Measurements from ENCODE around the gene COX11. TPM values are rescaled to one million over a fixed set of nuclear protein-coding genes. Genes with fewer than 3 reads are reported as not detected.

Gene COX11
- total and polyA plus RNA-seq, 2 of the 8 experiments (the other 6 are each of a cell fraction or from before 2014, with no cell fraction given): 43.0 to 54.1 TPM

- no peak overlapping the region for H3K27ac ChIP-seq (ENCODE audit: low read depth, low read length)
- H2AFZ ChIP-seq (ENCODE audit: low read length): no peak overlapping the region
- H3K14ac ChIP-seq (ENCODE audit: insufficient read length): no peak overlapping the region
- no peak overlapping the region for H2BK12ac ChIP-seq (ENCODE audit: low read depth, low read length)
- ChIA-PET POLR2A (ENCODE audit: partially characterized antibody) (no interaction called here), CTCF (ENCODE audit: partially characterized antibody) (interaction anchor here (0.6 to 6.7 kb wide), 2 partner anchors 8 to 742 kb away, joined by 3 to 107 read pairs; no protein-coding TSS in a partner anchor)
- H3K4ac ChIP-seq (replicated peaks; ENCODE audit: insufficient read length, low read depth, low read length): no peak overlapping the region
- no peak overlapping the region for H2BK20ac ChIP-seq (ENCODE audit: low read length)
- H2BK5ac ChIP-seq (ENCODE audit: low read depth, low read length): no peak overlapping the region
- no peaks in the 10 kb centered on the region for H3K79me2 ChIP-seq (ENCODE audit: control insufficient read depth in 1 of 2, insufficient read depth in 2 of 2, low read length in 2 of 2)
- peaks cover 0 to 7% (median 0%) of the 10 kb centered on the region in 4 experiments; a peak in 1 of 8 replicates for H3K36me3 ChIP-seq (ENCODE audit: control insufficient read depth in 2 of 4, insufficient read depth in 4 of 4, low read length in 3 of 4)
- H3K4me2 ChIP-seq (ENCODE audit: insufficient read depth in 1 of 2, low read depth in 2 of 2, low read length in 2 of 2): no peak overlapping the region
- H3K27me3 ChIP-seq (replicated peaks in 1 of 4; ENCODE audit: control insufficient read depth in 3 of 4, extremely low read depth in 1 of 4, insufficient read depth in 3 of 4, low read length in 3 of 4): no peaks in the 10 kb centered on the region
- no peaks in the 10 kb centered on the region for H3K79me1 ChIP-seq (ENCODE audit: low read depth, low read length)
- H3K23ac ChIP-seq (ENCODE audit: insufficient read length): no peak overlapping the region
- FAIRE-seq (no peak), DNase-seq (ENCODE audit: low read depth in 1 of 2, low spot score in 2 of 2) (no peak)
- no peaks in the 10 kb centered on the region for H3K23me2 ChIP-seq (ENCODE audit: low read depth, low read length)
- no peak overlapping the region for H4K5ac ChIP-seq (ENCODE audit: insufficient read length, low read depth, low read length)
- no peaks in the 10 kb centered on the region for H3K4me1 ChIP-seq (replicated peaks in 1 of 4; ENCODE audit: control insufficient read depth in 3 of 4, insufficient read depth in 4 of 4, low read length in 3 of 4)
- H4K20me1 ChIP-seq (replicated peaks in 1 of 2; ENCODE audit: control insufficient read depth in 1 of 2, insufficient read depth in 2 of 2, low read length in 2 of 2): no peaks in the 10 kb centered on the region
- no peak overlapping the region for H3K56ac ChIP-seq (replicated peaks; ENCODE audit: insufficient read length, low read depth, low read length)
- H2BK120ac ChIP-seq (replicated peaks; ENCODE audit: low read depth, low read length): no peak overlapping the region
- H2AK5ac ChIP-seq (ENCODE audit: low read depth, low read length): no peak overlapping the region
- H4K8ac ChIP-seq (ENCODE audit: extremely low read depth, insufficient read depth, low read length): no peak overlapping the region
- H3K9ac ChIP-seq (replicated peaks in 1 of 4; ENCODE audit: extremely low read depth in 1 of 4, low read depth in 3 of 4, low read length in 3 of 4): no peak overlapping the region
- H2BK15ac ChIP-seq (ENCODE audit: low read length): no peak overlapping the region
- no peak overlapping the region for H4K91ac ChIP-seq (replicated peaks; ENCODE audit: insufficient read length, low read length)
- no peak overlapping the region for H3K18ac ChIP-seq (ENCODE audit: extremely low read depth, low read length)
- no peaks in the 10 kb centered on the region for H3K9me3 ChIP-seq (ENCODE audit: insufficient read depth in 2 of 2, low read depth in 1 of 2, low read length in 1 of 2)
- no peak overlapping the region for H3K4me3 ChIP-seq (ENCODE audit: extremely low read depth in 1 of 4, insufficient read depth in 2 of 4, low read depth in 3 of 4, low read length in 4 of 4)
- TF ChIP-seq RFX5 (IDR thresholded peaks at IDR 0.05; ENCODE audit: borderline replicate concordance, low read depth, low read length) (no peak), CEBPB (IDR thresholded peaks at IDR 0.05; ENCODE audit: low read depth, low read length) (no peak), MAX (IDR thresholded peaks at IDR 0.05) (no peak), POU5F1 (IDR thresholded peaks at IDR 0.05; ENCODE audit: low read depth, low read length) (no peak), NANOG (IDR thresholded peaks at IDR 0.05; ENCODE audit: insufficient read depth, low read depth, low read length, poor library complexity, severe bottlenecking) (no peak), TBP (IDR thresholded peaks at IDR 0.05; ENCODE audit: low read depth, low read length) (no peak), EZH2 (IDR thresholded peaks at IDR 0.05; ENCODE audit: low read depth, low read length, severe bottlenecking) (no peak), SUZ12 (IDR thresholded peaks at IDR 0.05; ENCODE audit: low read length) (no peak), NRF1 (IDR thresholded peaks at IDR 0.05; ENCODE audit: low read depth, low read length) (no peak), HDAC2 (IDR thresholded peaks at IDR 0.05; ENCODE audit: borderline replicate concordance in 1 of 2, low read depth in 2 of 2, low read length in 2 of 2) (no peak), MAFK (IDR thresholded peaks at IDR 0.05; ENCODE audit: low read depth, low read length) (no peak), RAD21 (IDR thresholded peaks at IDR 0.05 in 1 of 2, conservative IDR thresholded peaks at IDR 0.05 in 1 of 2; ENCODE audit: low read depth in 2 of 2, low read length in 2 of 2) (no peak), JUND (IDR thresholded peaks at IDR 0.05; ENCODE audit: low read length) (no peak), TAF1 (IDR thresholded peaks at IDR 0.05; ENCODE audit: low read depth, low read length) (no peak)
Measured at GRCh38 chr17:55002458-55002857, 34.0 kb upstream of the COX11 start.

Measured in H1 (cell line).